Right renal pelvis (tissue), 4 donors: ENCODE data around the gene ATG14. TPM values are rescaled to one million over a fixed set of nuclear protein-coding genes. Genes with fewer than 3 reads are reported as not detected.
"Not testable (repeated sequence)": the region's sequence is repeated elsewhere in the genome, so short reads cannot be mapped to it uniquely, and the experiment has no call there.

Experiments
- DNase-seq, 4 donors: peaks; one replicate each; pipeline ENCODE4 v3.0.0-alpha.2; 2013; ENCODE audit warnings: low read depth in 4 of 4, low spot score in 3 of 4, missing footprints in 1 of 4
- polyA plus RNA-seq, 4 donors: library from polyadenylated mRNA; unstranded; fragments of 120-200 nt; gene quantifications; one replicate each; pipeline ENCODE4 v1.2.1, GENCODE V29; 2013; ENCODE audit not compliant: insufficient read length in 4 of 4

Gene ATG14
- polyA plus RNA-seq, 4 donors, result 16.0 to 22.1 (median 19.9) TPM

GRCh38 chr14:55434805-55435174 lies 23.2 kb upstream of the ATG14 start:
- DNase-seq, result no peak

- DNase-seq, result no peak
Observed at GRCh38 chr14:55433880-55434804, 22.5 kb upstream of the ATG14 start.

- DNase-seq, result no peak
Observed at GRCh38 chr14:55432628-55433027, 21.0 kb upstream of the ATG14 start.

GRCh38 chr14:55430024-55430690 lies 18.5 kb upstream of the ATG14 start:
- DNase-seq, result no peak

- DNase-seq, result no peak
Observed at GRCh38 chr14:55427439-55427838, 15.8 kb upstream of the ATG14 start.

- no peak for DNase-seq
Observed at GRCh38 chr14:55426891-55427290, 15.3 kb upstream of the ATG14 start.

GRCh38 chr14:55425091-55425490 lies 13.5 kb upstream of the ATG14 start:
- DNase-seq, result no peak

- no peak for DNase-seq
Observed at GRCh38 chr14:55423969-55424368, 12.3 kb upstream of the ATG14 start.

- DNase-seq, result not testable (repeated sequence)
Observed at GRCh38 chr14:55422338-55422737, 10.7 kb upstream of the ATG14 start.

GRCh38 chr14:55419663-55420062 lies 8.0 kb upstream of the ATG14 start:
- DNase-seq, result no peak

GRCh38 chr14:55418411-55418810 lies 6.8 kb upstream of the ATG14 start:
- DNase-seq, result no peak

GRCh38 chr14:55417955-55418354 lies 6.3 kb upstream of the ATG14 start:
- no peak for DNase-seq

- no peak for DNase-seq
Observed at GRCh38 chr14:55416866-55417265, 5.2 kb upstream of the ATG14 start.

- DNase-seq, result no peak
Observed at GRCh38 chr14:55414551-55414950, 2.9 kb upstream of the ATG14 start.

GRCh38 chr14:55412676-55413075 lies 1.0 kb upstream of the ATG14 start:
- DNase-seq, result no peak

- no peak for DNase-seq
Observed at GRCh38 chr14:55410876-55411275, 754 bp downstream of the ATG14 start.

- DNase-seq, result no peak
Observed at GRCh38 chr14:55404173-55404854, 7.3 kb downstream of the ATG14 start.

- DNase-seq, result no peak
Observed at GRCh38 chr14:55401751-55402150, 9.9 kb downstream of the ATG14 start.

GRCh38 chr14:55399852-55400251 lies 11.8 kb downstream of the ATG14 start:
- no peak for DNase-seq

GRCh38 chr14:55399183-55399582 lies 12.4 kb downstream of the ATG14 start:
- no peak for DNase-seq

- DNase-seq, result no peak
Observed at GRCh38 chr14:55398679-55399078, 13.0 kb downstream of the ATG14 start.
